BJ (cell line): Measurements from ENCODE around the gene RHEBL1. TPM values are rescaled to one million over a fixed set of nuclear protein-coding genes. Genes with fewer than 3 reads are reported as not detected.

Experiments
- CTCF ChIA-PET: fragments of 350-600 bp; formaldehyde crosslinking; extraction: SDS; loops from one replicate; lab custom pipeline; 2021; ENCODE audit warnings: antibody characterized with exemption, inconsistent platforms; lab: Yijun Ruan, JAX
- POLR2A ChIA-PET: fragments of 300-600 bp; sonication (Branson Sonifier 250); formaldehyde crosslinking; extraction: SDS; loops from one replicate; lab custom pipeline; 2021; ENCODE audit warnings: antibody characterized with exemption; lab: Charles Lee
- DNase-seq: peaks from one replicate; pipeline ENCODE4 v3.0.0-alpha.2; 2011; ENCODE audit warnings: low read depth
- H3K27me3 ChIP-seq: 2 replicates; pipeline ENCODE4 v1.6.0; 2011; ENCODE audit warnings: low read length; ENCODE audit not compliant: control insufficient read depth, insufficient read depth
- H3K36me3 ChIP-seq: 2 replicates; pipeline ENCODE4 v1.5.1; 2011; ENCODE audit warnings: low read length; ENCODE audit not compliant: control insufficient read depth, insufficient read depth
- H3K4me3 ChIP-seq: 2 replicates; pipeline ENCODE4 v1.5.1; 2011; ENCODE audit warnings: low read depth, mild to moderate bottlenecking, control low read depth, low read length
- polyA plus RNA-seq: library from polyadenylated mRNA; depleted of rRNA; stranded (reverse); fragments of >200 nt; gene quantifications from 2 replicates; pipeline ENCODE4 v1.2.3, GENCODE V29; 2011
- TF ChIP-seq, protein P1 (sequence below): IDR thresholded peaks from 2 replicates; pipeline ENCODE4 v1.5.1; 2011; ENCODE audit warnings: low read depth, mild to moderate bottlenecking, control low read depth, inconsistent platforms, low read length, moderate library complexity; ENCODE audit not compliant: insufficient read depth

RHEBL1 gene
- polyA plus RNA-seq, 1 experiment: 1.3 TPM

DNA sequence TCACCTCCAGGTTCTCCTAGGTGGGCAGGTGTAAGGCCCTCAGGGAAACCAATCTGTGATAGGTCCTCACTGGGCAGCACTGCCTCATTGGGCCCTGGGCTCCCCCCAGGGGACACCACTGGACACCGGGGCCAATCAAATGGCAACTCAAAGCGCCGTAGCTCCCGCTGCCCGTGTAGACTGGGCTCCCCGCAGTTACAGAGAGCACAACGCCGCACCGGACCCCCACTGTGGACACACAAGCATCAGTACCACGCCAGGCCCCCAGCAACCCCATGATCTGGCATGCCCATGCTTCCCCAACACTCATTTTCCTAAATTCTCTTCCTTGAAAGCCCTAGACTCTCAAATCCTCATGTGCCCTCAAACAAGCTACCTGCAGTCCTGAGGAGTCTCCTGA, 15.3 kb downstream of the RHEBL1 start:
- CTCF ChIA-PET: interaction anchor here (0.7 kb wide), 1 partner anchor 66 kb away, joined by 4 read pairs; no protein-coding TSS in a partner anchor
- Histone ChIP-seq H3K4me3 (no peak overlapping the region), H3K27me3 (no peaks in the 10 kb centered on the region), H3K36me3 (peaks cover 44% of the 10 kb centered on the region)
- TF ChIP-seq, protein P1, sequence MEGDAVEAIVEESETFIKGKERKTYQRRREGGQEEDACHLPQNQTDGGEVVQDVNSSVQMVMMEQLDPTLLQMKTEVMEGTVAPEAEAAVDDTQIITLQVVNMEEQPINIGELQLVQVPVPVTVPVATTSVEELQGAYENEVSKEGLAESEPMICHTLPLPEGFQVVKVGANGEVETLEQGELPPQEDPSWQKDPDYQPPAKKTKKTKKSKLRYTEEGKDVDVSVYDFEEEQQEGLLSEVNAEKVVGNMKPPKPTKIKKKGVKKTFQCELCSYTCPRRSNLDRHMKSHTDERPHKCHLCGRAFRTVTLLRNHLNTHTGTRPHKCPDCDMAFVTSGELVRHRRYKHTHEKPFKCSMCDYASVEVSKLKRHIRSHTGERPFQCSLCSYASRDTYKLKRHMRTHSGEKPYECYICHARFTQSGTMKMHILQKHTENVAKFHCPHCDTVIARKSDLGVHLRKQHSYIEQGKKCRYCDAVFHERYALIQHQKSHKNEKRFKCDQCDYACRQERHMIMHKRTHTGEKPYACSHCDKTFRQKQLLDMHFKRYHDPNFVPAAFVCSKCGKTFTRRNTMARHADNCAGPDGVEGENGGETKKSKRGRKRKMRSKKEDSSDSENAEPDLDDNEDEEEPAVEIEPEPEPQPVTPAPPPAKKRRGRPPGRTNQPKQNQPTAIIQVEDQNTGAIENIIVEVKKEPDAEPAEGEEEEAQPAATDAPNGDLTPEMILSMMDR: no peak
- POLR2A ChIA-PET: no interaction called here
- DNase-seq: no peak

DNA sequence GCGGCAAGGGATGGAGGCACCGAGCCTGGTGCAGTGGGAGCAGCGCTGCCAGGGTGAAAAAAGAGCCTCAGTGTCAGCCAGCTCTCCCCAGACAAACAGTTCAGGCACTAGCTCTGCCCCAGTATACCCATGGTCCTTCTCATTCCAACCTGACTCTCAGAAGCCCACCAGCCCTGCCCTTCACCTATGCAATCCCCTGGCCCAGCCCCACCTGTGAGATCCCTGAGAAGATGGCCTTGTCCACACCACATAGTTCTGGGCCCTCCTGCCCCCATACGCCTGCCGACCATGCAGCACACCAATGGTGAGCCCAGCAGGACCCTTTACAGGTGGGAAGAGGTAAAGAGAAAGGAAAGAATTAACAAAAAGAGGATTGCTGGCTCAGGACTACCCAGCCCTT, 15.7 kb downstream of the RHEBL1 start:
- ChIA-PET POLR2A (no interaction called here), CTCF (interaction anchor here (1.3 kb wide), 1 partner anchor 10 kb away, joined by 4 read pairs; no protein-coding TSS in a partner anchor)
- peaks cover 47% of the 10 kb centered on the region for H3K36me3 ChIP-seq
- no peaks in the 10 kb centered on the region for H3K27me3 ChIP-seq
- TF ChIP-seq, protein P1: no peak
- no peak overlapping the region for H3K4me3 ChIP-seq
- DNase-seq: no peak

DNA sequence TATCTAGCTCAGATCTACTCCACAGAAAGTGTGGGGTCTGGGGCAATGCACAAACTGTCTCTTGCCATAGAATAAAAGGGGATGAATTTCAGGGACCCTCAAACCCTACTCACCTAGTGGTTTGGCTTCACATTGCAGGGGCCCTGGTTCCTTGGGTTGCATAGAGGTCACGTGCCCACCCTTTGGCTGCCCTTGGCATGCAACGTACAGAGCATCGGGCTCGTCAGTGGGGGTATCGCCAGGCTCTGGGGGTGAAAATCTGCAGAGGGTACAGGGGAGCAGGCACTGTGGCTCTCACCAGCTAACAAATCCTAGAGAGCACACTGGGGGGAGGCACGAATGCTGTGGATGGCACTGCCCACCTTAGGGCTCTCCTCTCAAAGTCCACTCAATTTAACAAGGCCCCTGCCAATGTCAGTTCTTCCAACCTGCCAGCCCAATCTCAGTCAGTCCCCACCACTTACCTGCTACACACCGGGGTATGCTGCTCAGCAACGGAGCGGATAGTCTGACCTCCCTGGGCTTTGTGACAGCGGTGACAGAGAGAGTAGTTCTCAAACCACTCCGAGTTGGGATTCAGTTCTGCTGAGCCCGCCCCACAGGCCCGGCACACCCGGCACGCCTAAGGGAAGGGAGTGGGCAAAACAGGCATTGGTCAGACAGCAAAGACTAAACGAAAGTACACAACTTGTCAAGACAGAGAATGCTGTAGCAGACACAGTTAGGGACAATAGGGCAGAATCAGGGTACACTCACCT, 17.1 kb downstream of the RHEBL1 start:
- TF ChIP-seq, protein P1: no peak
- peaks cover 54% of the 10 kb centered on the region for H3K36me3 ChIP-seq
- DNase-seq: no peak
- H3K4me3 ChIP-seq: no peak overlapping the region
- CTCF ChIA-PET: interaction anchor here (1.3 kb wide), 1 partner anchor 8 kb away, joined by 4 read pairs; no protein-coding TSS in a partner anchor
- no peaks in the 10 kb centered on the region for H3K27me3 ChIP-seq
- POLR2A ChIA-PET: no interaction called here

DNA sequence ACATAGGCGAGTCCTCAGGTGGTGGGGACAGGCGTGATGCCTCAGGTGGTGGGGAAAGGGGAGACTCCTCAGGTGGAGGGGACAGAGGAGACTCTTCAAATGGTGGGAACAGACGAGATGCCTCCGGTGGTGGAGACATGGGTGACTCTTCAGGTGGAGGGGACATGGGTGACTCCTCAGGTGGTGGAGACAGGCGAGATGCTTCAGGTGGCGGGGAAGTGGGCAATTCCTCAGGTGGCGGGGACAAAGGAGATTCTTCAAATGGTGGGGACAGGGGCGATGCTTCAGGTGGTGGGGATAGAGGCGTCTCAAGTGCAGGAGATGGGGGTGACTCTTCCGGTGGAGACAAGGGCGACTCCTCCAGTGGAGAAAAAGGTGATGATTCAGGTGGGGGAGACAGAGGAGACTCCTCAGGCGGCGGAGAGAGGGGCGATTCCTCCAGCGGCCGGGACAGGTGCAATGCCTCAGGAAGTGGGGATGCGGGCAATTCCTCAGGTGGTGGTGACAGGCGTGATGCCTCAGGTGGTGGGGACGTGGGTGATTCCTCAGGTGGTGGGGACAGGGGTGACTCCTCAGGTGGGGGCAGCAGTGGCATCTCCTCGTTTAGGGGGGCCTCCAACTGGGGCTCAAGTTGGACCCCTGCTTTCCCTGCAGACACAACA, 17.9 kb downstream of the RHEBL1 start:
- TF ChIP-seq, protein P1: no peak
- Histone ChIP-seq H3K4me3 (no peak overlapping the region), H3K36me3 (peaks cover 56% of the 10 kb centered on the region), H3K27me3 (no peaks in the 10 kb centered on the region)
- ChIA-PET POLR2A (no interaction called here), CTCF (no interaction called here)
- no peak for DNase-seq

DNA sequence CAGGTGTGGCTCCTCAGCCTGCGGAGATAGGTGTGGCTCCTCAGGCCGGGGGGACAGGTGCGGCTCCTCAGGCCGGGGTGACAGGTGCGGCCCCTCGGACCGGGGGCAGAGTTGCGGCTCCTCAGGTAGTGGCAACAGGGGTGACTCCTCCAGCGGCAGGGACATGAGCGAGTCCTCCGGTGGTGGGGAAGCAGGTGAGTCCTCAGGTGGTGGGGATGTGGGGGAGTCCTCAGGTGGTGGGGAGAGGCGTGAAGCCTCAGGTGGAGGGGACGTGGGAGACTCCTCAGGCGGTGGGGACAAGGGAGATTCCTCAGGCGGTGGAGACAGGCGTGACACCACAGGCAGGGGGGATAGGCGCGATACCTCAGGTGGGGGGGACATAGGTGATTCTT, 18.4 kb downstream of the RHEBL1 start:
- Histone ChIP-seq H3K27me3 (no peaks in the 10 kb centered on the region), H3K36me3 (peaks cover 58% of the 10 kb centered on the region), H3K4me3 (no peak overlapping the region)
- DNase-seq: no peak
- ChIA-PET CTCF (no interaction called here), POLR2A (no interaction called here)
- TF ChIP-seq, protein P1: no peak
